HG03135 (cell line): ENCODE results near the gene NEUROD2.

Source experiments
- ATAC-seq: cut with Tn5 transposase; IDR thresholded peaks from one replicate; pipeline ENCODE4 v1.9.1; 2021; ENCODE audit warnings: mild to moderate bottlenecking, moderate library complexity; ENCODE audit not compliant: unreplicated experiment

NEUROD2 gene

GRCh38 chr17:39635614-39636176 is 28.0 kb upstream of the NEUROD2 start:
- no peak for ATAC-seq

DNA sequence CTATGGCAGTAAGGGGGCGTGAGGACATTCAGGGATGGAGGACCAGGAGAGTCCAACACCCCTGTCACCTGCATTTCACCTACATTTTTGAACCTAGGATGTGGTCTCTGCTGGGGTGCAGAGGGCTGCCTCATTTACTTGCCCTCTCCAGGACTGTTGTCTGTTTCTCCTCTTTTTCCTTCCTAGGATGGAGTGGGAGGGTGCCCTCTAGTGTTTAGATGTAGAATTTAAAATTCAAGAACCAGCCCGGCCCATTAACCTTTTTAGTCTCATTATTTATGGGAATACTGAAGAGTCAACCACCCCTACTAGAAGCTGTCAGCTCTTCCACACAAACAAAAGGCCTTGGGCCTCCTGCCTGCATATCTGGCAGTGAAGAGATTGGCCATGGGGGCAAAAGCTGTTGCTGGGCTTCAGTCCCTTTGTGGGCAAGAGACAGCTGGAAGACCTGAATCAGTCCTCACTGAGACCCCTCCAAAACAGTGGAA is 26.7 kb upstream of the NEUROD2 start:
- no peak for ATAC-seq

DNA sequence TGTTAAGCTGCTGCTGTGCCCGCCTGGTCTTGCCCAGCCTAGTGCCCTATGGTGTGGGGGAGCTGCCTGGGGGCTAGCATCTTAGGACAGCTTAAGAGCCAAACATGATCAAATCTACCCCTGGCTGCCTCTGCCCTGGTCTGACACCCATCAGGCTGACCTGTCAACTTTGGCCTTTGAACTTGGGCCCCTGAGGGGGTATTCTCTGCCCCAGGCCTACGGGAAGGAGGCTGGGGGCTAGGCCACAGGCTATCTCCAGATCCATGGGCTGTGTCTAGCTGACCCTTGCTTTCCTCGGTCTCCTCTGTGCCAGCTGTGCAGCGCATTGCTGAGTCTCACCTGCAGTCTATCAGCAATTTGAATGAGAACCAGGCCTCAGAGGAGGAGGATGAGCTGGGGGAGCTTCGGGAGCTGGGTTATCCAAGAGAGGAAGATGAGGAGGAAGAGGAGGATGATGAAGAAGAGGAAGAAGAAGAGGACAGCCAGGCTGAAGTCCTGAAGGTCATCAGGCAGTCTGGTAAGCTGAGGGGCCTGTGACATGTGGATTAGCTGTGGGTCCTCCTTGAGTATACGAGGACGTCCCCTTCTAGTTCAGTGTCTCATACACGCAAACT is 26.0 kb upstream of the NEUROD2 start:
- no peak for ATAC-seq

GRCh38 chr17:39632153-39632941 is 24.6 kb upstream of the NEUROD2 start:
- ATAC-seq, result no peak

DNA sequence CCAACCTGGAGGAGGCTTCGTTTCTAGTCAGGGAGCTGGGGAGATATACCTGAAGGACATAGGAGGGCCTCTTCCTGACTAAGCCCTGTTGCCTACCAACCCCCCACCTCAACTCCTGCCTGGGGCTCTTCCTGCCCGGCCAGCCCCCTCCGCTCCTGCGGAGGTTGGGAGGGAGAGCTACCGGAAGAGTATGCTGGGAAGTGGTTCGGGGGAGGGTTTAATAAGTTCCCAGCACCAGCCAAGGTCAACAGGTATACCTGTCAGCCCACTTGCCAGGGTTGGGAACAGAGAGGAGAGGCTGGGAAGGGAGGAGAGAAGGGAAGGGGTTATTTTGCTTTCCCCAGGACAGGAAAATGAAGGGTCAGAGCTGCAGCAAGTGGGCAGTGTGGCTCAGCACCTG is 23.7 kb upstream of the NEUROD2 start:
- no peak for ATAC-seq

GRCh38 chr17:39629898-39630297 is 22.2 kb upstream of the NEUROD2 start:
- no peak for ATAC-seq

GRCh38 chr17:39629494-39629880 is 21.8 kb upstream of the NEUROD2 start:
- ATAC-seq, result no peak

GRCh38 chr17:39628655-39629493 is 21.2 kb upstream of the NEUROD2 start:
- no peak for ATAC-seq

- no peak for ATAC-seq
Measured at GRCh38 chr17:39627712-39628516, 20.2 kb upstream of the NEUROD2 start.

DNA sequence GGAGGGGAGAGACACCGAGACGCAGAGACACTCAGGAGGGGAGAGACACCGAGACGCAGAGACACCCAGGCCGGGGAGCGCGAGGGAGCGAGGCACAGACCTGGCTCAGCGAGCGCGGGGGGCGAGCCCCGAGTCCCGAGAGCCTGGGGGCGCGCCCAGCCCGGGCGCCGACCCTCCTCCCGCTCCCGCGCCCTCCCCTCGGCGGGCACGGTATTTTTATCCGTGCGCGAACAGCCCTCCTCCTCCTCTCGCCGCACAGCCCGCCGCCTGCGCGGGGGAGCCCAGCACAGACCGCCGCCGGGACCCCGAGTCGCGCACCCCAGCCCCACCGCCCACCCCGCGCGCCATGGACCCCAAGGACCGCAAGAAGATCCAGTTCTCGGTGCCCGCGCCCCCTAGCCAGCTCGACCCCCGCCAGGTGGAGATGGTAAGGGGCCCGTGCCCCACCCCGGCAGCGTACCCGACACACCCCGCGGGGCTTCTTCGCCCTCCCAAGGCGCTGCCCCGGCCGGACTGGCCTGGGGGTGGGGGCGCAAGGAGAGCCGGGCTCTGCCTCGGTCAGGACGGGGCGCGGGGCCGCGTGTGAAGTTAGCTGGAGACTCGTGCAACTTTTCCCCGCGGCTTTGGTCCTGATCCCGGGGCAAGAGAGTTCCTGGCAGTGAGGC is 19.5 kb upstream of the NEUROD2 start:
- no peak for ATAC-seq

- ATAC-seq, result no peak
Measured at GRCh38 chr17:39626171-39627046, 18.7 kb upstream of the NEUROD2 start, which contains the start of gene PPP1R1B. Gene PPP1R1B (plus strand): TSS chr17:39626952. CDS start chr17:39627393, 441 bp downstream.

- no peak for ATAC-seq
Measured at GRCh38 chr17:39625198-39625785, 17.6 kb upstream of the NEUROD2 start.

DNA sequence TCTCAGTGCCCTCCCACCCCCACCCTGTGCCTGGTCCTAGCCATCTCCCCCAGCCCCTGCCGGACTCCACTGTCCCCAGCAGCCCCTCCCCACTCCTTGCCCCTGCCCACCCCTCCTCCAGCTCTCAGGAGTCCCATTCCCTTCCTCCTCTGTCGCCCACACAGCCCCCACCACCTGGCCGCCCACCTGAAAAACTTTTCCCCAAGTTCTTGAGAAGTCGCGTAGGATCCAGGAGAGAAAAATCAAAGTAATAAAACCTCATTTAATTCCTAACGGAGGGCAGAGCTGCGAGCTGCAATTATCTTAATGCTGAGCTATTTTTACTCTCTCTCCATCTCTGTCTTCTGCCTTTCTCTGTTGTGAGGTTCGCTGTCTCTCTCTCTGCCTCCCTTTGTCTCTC is 16.6 kb upstream of the NEUROD2 start:
- ATAC-seq, result no peak

DNA sequence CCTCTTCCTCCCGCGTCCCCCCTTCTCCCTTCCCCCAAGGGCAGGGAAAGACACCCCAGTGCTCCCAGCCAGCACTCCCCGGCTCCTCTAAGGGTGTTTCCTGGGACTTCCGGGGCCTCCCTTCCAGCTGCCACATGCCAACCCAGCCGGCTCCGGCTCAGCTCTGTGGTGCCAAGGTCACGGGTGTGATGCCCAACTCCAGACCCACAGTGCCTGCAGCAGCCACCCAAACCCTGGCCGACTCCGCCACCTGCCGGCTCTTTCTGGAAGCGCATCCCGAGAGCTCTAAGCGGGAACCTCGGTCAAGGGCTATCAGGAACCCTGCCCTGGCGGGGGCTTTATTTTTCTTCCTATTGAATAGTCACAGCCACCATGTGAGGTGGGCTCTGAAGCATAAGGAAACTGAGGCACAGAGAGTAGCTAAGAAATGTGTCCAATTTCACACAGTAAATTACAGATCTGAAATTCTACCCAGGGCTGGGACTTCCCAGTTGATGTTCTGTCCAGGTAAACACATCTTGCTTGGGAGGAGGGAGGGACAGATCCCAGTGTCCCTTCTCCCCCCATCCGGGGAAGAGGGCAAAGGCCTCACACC is 15.7 kb upstream of the NEUROD2 start:
- peak; percentile 56 for ATAC-seq

GRCh38 chr17:39622380-39623006 is 14.8 kb upstream of the NEUROD2 start:
- ATAC-seq, result no peak

GRCh38 chr17:39621523-39622379 is 14.0 kb upstream of the NEUROD2 start:
- no peak for ATAC-seq

DNA sequence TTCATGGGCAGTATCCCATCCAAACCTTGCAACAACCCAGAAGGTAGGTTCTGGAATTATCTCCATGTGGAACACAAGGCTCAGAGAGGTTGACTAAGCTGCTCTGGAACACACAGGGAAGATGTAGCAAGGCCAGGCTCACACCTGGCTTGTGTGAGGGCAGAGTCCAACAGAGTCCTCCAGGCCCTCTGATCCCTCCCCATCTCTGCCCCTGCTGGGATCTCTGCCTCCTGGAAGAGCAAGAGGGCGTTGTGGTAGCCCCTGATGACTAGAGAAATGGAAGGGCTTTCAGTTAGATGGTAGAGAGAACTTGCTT is 12.0 kb upstream of the NEUROD2 start:
- ATAC-seq, result no peak
